Frontal cortex (tissue), 4 donors: ENCODE data around the gene CPXM2. TPM values are rescaled to one million over a fixed set of nuclear protein-coding genes. Genes with fewer than 3 reads are reported as not detected.

Experiments used
- DNase-seq, 2 donors: peaks; one replicate each; pipeline ENCODE4 v3.0.0; 2012; ENCODE audit warnings: low spot score in 2 of 2
- FAIRE-seq: peaks from 2 replicates; lab custom pipeline; 2012; peaks lifted over from hg19 to GRCh38; lab: Jason Lieb, UNC
- total RNA-seq: library from RNA; depleted of rRNA; stranded (reverse); fragments of >200 nt; gene quantifications from one replicate; pipeline ENCODE4 v1.2.3, GENCODE V29; 2014
- donor health status: control.
- donor health status: control.
- donor health status: control.

Gene CPXM2
- total RNA-seq, 1 donor from 2014 or later, result under 0.01 TPM

GRCh38 chr10:123882177-123882576, 9.4 kb downstream of the CPXM2 start:
- FAIRE-seq (no peak), DNase-seq (no peak)

- DNase-seq, result no peak
- FAIRE-seq, result no peak
Observed at GRCh38 chr10:123879606-123880257, 11.9 kb downstream of the CPXM2 start.

- DNase-seq (no peak), FAIRE-seq (no peak)
Observed at GRCh38 chr10:123878666-123879303, 12.8 kb downstream of the CPXM2 start.

- FAIRE-seq, result no peak
- DNase-seq, result no peak
Observed at GRCh38 chr10:123870260-123870659, 21.3 kb downstream of the CPXM2 start.

DNA sequence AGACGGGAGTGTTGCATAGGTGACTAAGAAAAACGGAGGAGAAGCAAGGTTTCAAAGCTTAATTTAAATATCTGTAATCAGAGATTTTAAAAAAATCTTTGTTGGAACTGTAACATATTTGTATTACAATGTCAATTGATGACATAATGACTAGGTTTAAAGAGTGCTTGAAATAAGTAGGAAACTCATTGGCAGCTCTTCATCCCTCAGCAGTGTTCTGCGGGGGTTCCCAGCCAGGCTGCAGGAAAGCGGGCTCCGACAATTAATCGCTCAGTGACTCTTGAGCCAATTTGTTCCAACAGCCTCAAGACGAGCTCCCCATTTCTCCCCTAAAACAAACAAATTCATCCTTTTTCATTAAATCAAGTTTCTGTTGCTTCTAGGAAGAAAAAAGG, 22.6 kb downstream of the CPXM2 start:
- no peak for DNase-seq
- no peak for FAIRE-seq

GRCh38 chr10:123868038-123869019, 23.3 kb downstream of the CPXM2 start:
- DNase-seq (no peak), FAIRE-seq (no peak)

GRCh38 chr10:123865880-123866279, 25.7 kb downstream of the CPXM2 start:
- no peak for FAIRE-seq

DNA sequence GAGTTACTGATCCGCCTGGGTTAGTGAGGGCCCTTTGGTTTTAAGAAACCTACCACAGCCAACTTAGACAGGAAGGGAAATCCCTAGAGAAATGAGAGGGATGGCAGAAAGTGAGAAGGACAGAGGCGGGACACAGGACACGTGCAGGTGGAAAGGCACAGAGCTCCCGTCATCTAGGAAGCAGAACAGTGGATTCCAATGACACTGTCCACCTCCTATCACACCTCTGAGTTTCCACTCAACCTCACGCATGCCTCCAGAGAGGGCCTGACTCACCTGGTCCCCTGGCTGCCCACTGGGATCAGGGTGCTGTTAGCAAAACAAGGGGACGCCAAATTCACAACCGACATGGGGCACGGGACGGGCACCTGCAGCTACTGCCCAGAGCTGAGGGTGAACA, 26.3 kb downstream of the CPXM2 start:
- FAIRE-seq, result no peak

More at GRCh38 chr10:123865880-123866279, 25.7 kb downstream of the CPXM2 start:
- DNase-seq, result no peak

GRCh38 chr10:123864923-123865322, 26.7 kb downstream of the CPXM2 start:
- DNase-seq (no peak), FAIRE-seq (no peak)

More for the DNA sequence above, 26.3 kb downstream of the CPXM2 start:
- no peak for DNase-seq

GRCh38 chr10:123863721-123864482, 27.7 kb downstream of the CPXM2 start:
- DNase-seq, result no peak
- no peak for FAIRE-seq

GRCh38 chr10:123863183-123863575, 28.4 kb downstream of the CPXM2 start:
- DNase-seq, result no peak
- no peak for FAIRE-seq

DNA sequence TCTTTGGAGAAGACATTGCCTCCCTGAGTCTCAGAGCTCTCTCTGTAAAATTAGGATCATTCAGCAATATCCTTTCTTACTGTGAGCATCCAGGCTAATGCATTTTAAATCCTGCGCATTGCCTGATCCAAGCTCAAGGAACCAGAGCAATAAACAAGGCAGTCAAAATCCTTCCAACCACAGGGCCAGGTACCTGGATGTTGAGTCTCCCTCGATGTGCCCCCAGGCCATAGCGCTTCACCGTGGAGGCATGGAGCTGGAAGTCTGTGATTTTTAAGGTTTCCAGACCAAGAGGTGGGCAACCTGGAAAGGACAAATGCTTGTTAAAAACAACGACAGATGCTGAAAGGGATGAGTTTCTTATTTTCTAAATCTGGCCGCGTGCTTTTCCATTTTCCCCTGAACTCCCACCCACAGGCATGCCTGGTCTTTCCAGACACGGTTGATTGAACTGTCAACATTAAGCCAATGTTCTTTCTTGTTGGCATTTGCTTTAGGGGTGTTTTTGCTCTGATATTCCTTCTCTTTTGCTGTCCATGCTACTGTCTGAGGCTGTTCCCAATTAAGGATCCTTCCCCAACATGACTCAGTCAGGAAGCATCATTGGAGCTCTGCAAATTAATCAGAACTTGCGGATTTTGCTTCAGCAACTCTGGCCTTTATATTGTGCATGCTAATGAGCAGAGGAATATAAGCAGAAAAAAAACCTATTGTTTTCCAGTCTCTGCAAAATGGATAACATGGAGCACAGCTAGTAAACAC, 29.0 kb downstream of the CPXM2 start:
- no peak for FAIRE-seq
- DNase-seq, result peak in 1 of 2 donors; percentile 32

DNA sequence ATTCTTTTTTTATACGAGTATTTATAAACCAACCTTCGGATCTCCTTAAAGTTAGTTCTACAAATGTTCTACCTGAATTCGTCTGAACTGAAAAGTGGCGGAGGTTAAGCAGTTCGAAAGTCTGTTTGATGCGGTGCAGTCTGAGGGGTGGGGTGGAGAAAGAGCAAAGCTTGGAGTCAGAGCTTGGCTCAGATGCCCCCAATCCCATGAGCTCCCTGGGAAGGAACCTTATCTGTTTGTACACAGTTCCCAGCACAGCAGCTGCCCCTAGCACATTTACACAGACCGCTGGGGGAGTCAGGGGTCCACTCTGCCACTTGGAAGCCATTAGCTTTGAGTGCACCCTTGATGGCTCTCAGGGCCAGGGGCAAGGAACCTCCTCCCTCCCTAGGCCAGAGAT, 30.8 kb downstream of the CPXM2 start:
- no peak for FAIRE-seq
- DNase-seq, result no peak

- DNase-seq (no peak), FAIRE-seq (no peak)
Observed at GRCh38 chr10:123860209-123860608, 31.4 kb downstream of the CPXM2 start.

DNA sequence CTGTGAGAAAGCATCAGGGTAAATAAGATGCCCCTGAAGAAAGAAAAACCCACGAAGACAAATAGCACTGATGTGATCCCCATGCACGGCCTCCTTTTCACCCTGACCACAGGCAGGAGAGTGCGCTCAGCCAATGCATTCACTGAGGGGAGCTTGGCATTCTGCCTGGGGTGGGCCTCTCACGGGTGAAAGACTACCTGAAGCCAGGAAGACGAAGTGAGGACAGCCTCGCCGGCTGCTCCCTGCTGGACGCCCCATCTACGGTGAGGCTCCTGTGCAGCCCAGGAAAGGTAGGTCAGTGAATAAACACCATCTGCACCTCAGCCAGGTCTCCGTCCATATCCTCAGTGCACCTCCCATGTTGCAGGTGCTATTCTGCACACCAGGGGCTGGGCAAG, 32.0 kb downstream of the CPXM2 start:
- no peak for FAIRE-seq
- no peak for DNase-seq

DNA sequence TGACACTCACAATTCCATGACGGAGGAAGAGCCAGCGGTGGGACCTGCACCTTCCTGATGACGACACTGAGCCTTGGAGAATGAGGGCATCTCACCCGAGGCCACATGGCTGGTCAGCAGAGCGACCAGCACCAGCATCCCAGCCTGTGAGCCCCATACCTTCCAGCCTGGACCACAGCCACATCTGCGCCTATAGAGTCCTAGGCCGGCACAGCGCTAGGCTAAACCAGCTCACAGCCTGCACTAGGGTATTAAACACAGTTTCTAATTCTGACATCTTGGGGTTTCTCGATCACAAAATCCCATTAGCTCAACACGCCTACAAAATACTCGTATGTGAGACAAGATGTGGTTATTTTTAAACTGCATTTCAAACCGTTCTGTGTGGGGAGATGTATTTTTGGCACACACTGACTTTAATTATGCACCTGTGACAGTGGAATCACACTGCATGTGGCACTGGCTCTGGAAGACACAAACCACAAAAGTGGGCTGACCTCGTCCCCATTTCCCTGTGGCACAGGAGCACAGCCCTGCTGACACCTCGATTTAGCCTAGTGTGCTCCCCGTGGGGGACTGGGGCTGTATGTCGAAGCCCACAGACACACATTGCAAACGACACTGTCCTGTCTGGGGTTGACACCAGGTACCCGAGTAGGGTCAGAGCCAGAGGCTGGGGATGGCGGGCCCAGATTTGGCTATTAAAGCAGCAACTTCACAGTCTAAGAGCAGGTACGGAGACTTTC, 32.5 kb downstream of the CPXM2 start:
- no peak for FAIRE-seq
- peak in 1 of 2 donors; percentile 27 for DNase-seq

DNA sequence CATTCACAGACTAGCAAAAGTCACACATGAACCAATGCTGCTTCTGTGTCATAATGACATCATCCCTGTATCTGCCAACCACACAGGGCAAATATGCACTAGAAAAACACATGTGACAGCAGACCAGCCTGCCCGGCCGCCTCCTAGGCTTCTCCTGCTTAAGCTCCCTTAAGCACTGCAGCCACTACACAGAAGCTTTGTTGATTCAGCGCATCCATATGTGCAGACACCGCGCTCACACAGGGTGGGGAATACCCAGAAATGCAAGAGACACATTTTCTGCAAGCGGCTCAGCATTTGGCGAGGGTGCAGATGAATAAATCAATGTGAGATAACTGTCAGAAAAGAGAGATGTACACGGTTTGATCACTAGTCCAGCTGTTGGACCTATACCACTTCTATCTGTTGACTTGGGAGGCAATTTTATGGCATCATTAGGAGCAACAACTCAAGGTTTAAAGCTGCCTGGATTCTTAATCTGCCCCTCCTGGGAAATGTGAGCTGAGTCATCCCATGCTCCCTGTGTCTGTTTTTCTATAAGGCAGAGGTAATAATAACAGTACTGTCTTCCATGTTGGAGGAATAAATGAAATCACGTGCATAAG, 33.4 kb downstream of the CPXM2 start:
- FAIRE-seq, result no peak

GRCh38 chr10:123857616-123858015, 34.0 kb downstream of the CPXM2 start:
- FAIRE-seq (no peak), DNase-seq (no peak)

More for the DNA sequence above, 33.4 kb downstream of the CPXM2 start:
- DNase-seq, result no peak
